ENCODE data around the gene KANK3.
"Not testable (repeated sequence)": the region's sequence is repeated elsewhere in the genome, so short reads cannot be mapped to it uniquely, and the experiment has no call there.

The KANK3 gene

DNA sequence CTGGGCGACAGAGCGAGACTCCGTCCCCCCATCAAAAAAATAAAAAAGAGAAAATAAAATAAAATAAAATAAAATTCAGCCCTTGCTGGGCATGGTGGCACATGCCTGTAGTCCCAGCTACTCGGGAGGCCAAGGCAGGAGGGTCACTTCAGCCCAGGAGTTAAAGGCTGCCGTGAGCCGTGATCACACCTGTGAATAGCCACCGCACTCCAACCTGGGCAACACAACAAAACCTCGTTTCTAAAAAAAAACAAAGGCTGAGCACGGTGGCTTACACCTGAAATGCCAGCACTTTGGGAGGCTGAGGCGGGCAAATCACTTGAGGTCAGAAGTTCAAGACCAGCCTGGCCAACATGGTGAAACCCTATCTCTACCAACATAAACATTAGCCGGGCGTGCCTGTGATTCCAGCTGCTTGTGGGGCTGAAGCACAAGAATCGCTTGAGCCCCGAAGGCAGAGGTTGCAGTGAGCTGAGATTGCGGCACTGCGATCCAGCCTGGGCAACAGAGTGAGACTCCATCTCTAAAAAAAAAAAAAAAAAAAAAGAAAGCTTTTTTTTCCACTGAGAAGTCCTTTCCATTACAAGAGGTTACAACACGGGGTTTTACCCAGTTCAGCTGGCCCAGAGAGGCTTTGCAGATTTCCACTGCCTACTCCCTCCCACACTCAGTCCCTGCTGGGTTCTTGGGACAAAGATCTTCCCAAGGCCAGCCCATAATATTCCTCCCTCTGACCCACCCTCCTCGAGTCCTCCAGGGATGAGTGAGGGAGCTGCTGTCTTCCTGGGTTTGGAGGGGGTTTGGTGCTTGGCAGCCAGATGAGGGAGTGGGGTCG, 27.3 kb upstream of the KANK3 start:
- no peak for DNase-seq

DNA sequence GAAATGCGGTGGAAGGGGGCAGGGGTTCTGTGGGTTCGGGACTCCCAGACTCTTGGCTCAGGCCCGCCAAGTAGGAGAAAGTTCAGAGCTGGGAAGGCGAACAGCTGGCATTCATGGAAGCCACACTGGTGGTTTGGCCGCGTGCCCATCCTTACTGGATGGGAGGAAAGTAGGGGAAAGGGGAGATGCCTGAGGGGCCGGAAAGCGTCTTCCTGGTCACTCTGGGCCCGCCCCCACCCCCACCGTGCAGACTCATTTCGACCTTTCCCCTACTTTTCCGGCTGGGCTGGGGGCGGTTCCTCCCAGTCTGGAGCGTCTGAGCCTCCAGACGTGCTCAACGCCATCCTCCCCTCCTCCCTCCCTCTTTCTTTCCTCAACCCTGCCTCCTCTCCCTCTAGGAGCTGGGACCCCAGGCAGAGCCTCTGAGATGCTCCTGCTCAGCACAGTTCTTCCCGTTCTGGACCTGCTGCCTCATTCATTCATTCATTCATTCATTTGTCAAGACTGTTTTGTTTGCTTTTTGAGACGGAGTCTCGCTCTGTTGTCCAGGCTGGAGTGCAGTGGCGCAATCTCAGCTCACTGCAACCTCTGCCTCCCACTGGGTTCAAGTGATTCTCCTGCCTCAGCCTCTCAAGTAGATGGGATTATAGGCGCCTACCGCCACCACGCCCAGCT, 24.4 kb upstream of the KANK3 start:
- DNase-seq = no peak

DNA sequence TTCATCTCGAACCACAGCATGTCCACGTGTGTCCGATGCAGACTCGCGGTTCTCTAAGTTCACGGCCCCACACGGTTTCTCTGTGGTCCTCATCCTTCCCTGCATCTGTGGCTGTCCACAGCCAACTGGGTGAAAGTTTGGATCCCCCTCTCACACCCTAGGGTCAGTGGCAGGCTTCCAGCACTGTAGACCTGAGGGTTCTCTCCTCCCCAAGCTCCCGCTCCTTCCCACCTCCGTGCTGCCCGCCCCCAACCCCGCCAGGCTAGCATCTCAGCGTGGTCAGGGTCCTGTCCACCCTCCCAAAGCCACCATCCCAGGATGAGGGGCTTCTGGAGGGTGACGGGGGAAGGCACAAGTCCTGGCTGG, 23.9 kb upstream of the KANK3 start:
- no peak for DNase-seq

DNA sequence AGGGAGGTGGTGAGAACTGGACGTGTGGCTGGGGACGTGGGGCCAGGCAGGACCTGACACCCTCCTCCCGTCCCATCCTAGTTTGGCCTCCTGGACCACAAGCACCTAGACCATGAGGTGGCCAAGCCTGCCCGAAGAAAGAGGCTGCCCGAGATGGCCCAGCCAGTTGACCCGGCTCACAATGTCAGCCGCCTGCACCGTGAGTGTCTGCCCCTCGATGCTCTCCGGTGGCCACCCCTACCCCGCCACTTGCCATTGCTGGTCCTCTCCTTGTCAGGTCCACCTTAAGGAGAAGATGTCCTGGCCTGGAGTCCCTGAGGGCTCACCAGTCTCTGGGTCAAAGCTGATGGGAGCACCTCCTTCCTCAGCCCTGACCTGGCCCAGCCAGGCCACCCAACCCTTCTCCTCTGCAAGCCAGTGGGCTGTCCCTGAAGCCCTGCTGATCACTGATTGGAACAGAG, 23.1 kb upstream of the KANK3 start:
- no peak for DNase-seq

DNA sequence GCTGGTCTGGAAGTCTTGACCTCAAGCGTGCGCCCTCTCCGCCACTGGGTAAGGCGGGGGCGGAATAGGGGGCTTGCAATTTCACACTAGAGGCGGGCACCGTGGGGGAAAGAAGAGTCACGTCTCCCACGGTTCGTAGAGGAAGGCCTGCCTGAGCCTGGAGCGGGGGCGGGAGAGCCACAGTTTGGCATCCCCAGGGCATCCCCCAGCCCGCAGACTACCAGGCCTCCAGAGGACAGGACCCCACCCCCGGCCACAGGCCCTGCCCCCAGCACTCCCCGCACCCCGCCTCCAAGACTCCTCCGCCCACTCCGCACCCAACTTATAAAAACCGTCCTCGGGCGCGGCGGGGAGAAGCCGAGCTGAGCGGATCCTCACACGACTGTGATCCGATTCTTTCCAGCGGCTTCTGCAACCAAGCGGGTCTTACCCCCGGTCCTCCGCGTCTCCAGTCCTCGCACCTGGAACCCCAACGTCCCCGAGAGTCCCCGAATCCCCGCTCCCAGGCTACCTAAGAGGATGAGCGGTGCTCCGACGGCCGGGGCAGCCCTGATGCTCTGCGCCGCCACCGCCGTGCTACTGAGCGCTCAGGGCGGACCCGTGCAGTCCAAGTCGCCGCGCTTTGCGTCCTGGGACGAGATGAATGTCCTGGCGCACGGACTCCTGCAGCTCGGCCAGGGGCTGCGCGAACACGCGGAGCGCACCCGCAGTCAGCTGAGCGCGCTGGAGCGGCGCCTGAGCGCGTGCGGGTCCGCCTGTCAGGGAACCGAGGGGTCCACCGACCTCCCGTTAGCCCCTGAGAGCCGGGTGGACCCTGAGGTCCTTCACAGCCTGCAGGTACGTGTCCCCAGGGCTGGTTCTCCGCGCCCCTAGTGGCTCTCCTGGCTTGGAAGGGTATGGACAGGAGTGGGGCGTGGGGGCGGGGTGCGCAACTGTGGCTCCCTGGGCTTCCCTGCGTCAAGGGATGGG, 21.0 kb upstream of the KANK3 start, which contains the start of gene ANGPTL4:
Gene ANGPTL4, plus strand, starts transcription at position 353 of the 969 bp plus-strand sequence. Its CDS starts 167 bp downstream, at position 520.
- no peak for DNase-seq

DNA sequence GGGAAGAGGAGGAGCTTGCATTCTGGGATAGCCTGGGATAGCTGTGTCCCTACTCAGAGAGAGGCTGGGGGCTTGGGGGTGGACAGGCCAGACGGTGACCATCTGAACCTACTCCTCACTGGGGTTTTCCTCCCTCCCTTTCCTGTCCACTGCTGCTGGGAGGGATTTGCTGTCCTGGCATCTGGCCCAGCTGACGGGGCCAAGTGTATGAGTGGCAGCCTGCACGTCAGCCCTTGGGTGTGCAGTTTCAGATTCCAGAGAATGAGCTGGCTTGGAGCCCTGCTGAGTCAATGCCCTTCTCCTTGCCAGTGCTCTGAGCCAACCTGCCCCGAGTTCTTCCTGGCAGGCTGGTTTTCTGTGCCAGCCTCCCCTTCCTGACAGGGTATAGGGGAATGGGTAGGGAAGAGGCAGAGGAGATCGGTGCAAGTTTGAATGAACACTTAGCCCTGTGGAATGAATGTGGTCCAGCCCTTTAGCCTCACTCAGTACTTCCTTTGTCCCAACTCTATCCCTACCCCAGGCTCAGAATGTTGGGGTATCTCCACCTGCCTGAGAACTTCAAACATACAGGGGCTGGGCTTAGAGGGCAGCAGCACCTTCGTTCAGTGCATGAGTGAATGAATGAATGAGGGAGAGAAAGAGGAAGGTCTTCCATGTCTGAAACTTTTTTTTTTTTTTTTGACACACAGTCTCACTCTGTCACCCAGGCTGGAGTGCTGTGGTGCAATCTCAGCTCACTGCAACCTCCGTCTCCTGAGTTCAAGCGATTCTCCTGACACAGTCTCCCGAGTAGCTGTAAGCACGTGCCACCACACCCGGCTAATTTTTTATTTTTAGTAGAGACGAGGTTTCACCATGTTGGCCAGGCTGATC, 19.1 kb upstream of the KANK3 start:
- no peak for DNase-seq

DNA sequence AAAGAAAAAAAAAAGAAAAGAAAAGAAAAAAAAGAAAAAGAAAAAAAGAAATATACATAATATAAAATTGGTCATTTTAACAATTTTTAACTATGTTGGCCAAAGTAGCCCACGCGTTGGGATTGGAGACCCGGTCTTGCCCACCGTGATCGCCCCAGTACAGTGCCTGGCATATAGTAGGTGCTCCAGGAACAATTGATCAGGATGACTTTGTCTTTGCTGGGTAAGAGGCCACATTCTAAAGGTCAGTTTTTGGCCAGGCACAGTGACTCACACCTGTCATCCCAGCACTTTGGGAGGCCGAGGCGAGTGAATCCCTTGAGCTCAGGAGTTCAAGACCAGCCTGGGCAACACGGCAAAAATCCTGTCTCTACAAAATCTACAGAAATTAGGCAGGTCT, 17.1 kb upstream of the KANK3 start:
- no peak for DNase-seq

DNA sequence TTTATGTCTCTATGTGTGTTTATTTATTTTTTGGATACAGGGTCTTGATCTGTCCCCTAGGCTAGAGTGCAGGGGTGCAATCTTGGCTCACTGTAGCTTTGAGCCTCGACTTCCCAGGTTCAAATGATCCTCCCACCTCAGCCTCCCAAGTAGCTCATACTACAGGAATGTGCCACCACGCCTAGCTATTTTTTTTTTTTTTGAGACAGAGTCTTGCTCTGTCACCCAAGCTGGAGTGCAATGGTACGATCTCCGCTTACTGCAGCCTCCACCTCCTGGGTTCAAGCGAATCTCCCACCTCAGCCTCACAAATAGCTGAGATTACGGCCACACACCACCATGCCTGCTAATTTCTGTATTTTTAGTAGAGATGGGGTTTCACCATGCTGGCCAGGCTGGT, 15.9 kb upstream of the KANK3 start:
- DNase-seq = no peak

DNA sequence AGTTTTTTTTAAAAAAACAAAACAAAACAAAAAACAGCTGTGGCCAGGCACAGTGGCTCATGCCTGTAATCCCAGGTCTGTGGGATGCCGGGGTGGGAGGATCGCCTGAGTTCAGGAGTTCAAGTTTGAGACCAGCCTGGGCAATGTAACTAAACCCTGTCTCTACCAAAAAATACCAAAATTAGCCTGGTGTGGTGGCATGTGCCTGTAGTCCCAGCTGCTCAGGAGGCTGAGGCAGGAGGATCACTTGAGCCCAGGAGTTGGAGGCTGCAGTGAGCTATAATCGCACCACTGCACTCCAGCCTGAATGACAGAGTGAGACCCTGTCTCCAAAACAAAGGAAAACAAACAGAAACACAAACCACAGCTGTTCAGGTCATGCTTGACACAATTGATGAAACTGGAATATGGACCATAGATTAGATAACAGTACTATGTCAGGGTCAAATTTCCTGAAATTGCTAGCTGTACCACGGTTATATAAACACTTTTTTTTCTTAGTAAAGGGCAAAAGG, 14.0 kb upstream of the KANK3 start:
- no peak for DNase-seq

DNA sequence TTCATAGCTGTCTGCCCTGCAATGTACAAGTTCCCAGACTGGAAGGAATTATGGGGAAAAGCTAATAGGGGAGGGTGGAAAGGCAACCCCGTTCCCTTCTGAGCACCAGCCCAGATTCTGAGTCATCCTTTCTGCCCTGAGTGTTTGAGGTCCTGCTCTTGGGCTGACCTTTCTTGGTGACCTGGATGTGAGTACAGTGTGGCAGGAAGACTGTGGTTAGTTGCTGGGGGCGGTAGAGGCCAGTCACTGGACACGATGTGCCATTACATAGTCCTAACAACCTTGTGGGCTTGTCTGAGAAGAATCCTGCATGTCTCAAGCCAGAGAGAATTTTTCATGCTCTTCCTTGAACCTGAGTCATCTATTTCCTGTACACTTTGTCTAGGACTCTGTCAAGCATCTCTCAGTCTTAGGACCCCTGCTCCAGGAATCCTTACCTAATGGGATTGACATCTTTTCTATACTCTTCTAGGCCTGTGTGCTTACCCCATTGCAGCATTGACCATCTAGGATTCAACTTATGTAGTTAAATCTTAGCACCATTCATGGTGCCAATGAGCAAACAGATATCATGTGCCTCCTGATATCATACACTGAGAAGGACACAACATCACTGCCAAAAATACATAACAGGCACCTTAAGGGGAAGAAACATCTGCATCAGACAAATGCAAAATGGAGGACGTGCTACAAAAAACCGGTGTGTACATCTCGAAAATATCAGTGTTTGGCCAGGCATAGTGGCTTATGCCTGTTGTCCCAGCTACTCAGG, 12.8 kb upstream of the KANK3 start:
- no peak for DNase-seq

DNA sequence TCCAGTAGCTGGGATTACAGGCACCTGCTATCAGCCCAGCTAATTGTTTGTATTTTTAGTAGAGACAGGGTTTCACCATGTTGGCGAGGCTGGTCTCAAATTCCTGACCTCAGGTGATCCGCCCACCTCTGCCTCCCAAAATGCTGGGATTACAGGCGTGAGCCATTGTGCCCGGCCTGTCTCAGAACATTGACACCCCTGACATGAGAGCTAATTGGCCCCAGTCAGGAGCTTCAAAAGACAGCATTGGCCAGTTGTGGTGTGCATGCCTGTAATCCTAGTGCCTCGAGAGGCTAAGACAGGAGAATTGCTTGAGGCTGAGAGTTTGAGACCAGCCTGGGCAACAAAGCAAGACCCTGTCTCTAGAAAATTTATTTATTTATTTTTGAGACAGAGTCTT, 9.8 kb upstream of the KANK3 start:
- DNase-seq = not testable (repeated sequence)

DNA sequence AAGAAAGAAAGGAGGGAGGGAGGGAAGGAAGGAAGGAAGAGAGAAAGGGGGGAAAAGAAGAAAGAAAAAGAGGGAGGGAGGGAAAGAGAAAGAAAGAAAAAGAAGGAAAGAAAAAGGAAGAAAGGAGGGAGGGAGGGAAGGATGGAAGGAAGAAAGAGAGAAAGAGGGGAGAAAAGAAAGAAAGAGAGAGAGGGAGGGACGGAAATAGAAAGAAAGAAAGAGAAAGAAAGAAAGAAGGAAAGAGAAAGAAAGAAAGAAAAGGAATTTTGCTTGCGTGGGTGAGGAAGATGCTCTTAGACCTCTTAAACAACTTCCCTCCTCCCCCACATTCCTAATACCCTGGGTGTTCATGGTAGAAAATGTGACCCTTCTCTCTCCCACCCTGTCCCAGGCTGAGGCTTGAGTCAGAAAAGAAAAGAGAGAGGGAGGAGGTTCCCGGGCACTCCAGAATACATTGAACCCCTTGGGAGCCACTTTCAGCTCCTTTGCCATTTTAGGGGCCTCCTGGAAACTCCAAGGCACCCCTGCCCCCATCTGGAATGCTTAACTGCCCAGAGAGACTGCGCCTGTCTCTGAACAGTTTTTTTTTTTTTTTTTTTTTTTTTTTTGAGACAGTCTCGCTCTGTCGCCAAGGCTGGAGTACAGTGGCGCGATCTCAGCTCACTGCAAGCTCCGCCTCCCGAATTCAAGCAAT, 9.2 kb upstream of the KANK3 start:
- DNase-seq = no peak

DNA sequence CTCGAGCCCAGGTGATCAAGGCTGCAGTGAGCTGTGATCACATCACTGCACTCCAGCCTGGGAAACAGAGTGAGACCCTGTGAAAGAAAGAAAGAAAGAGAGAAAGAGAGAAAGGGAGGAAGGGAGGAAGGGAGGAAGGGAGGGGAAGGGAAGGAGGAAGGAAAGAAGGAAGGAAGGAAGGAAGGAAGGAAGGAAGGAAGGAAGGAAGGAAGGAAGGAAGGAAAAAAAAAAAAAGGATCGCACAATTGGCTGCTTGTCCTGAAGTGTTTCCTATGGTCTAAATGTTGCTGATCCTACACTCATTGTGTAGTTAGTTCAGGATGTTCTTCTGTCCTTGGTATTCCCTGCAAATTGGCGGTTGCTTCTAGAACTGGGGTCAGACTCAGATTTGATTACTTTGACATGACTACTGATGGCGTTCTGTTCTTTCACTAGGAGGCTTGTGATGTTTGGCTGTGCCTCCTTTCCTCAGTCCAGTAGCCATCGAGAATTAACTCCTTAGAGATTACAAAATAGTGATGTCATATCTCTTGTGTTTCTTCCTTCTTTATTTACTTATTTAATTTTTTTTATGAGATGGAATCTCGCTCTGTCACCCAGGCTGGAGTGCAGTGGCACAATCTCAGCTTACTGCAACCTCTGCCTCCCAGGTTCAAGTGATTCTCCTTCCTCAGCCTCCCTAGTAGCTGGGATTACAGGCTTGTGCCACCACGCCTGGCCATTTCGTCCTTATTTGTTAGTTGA, 6.7 kb upstream of the KANK3 start:
- DNase-seq = not testable (repeated sequence)

DNA sequence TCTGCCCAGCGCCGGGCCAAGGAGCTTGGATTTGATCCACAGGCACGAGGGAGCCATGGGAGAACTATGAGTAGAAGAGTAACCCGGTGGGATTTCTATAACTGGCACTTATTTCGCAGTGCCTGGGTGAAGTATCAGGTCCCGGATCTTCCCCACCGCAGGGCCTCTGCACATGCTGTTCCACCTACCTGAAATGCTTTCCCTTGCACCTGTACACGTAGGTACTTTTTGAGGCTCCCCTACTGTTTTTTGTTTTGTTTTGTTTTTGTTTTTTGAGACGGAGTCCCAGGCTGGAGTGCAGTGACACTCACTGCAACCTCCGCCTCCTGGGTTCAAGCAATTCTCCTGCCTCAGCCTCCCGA, 402 bp upstream of the KANK3 start:
- DNase-seq = no peak

DNA sequence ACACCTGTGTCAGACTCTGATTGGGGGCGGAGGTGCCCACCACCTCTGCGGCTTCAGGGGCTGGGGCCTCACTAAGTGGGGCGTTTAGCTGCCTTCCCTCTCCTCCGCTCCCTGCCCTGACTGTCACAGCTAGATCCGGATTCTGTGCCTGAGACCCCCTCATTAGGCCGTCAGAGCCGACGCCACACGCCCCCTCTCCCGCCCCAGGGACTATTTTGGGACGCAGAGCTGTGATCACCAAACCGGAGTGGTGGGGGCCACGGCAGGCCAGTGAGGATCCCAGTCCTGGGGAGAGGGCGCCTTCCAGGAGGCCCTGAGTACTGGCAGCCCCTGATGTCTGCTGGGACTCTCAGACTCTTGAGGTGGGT, 762 bp downstream of the KANK3 start:
- no peak for DNase-seq

DNA sequence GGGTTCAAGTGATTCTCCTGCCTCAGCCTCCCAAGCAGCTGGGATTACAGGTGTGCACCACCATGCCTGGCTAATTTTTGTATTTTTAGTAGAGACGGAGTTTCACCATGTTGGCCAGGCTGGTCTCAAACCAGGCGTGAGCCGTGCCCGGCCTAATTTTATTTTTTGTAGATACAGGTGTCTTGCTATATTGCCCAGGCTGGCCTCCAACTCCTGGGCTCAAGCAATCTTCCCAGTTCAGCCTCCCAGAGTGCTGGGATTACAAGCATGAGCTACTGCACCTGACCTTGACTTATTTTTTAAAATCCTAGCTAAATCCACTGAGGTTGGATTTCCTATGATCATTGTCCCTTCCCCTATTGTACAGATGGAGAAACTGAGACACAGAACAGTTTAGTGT, 1.6 kb downstream of the KANK3 start:
- DNase-seq = not testable (repeated sequence)

DNA sequence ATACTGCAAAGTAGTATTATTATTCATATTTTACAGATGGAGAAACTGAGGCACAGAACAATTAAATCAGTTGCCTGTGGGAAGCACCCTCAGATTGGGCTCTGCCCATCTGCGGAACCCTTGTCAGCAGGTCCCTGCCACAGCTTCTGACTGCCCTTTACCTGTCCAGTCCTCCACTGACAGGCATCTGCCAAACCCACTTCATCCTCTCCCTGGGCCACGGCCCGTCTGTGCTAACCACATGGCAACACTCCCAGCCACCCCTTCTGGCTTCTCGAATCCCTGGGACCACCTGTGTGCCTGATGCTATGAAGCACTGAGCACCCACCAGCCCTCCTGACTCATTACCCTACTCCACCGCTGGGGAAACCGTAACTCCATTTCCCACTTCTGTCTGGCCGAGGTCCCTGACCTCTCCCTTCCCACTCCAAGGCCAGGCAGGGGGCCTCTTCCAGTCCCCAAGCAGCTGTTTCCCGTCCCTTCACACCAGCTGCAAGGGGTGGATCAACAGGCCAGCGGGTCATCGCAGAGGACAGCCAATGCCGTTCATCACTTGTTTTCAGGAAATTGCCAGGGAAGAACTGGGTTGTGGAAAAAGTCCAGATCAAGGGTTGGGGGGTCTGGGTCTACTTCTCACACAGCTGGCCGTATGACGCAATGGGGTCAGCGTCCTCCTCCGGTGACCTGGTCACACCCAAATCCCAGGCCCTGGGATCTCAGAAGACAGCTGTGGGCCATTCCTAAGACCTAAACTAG, 2.5 kb downstream of the KANK3 start:
- no peak for DNase-seq

DNA sequence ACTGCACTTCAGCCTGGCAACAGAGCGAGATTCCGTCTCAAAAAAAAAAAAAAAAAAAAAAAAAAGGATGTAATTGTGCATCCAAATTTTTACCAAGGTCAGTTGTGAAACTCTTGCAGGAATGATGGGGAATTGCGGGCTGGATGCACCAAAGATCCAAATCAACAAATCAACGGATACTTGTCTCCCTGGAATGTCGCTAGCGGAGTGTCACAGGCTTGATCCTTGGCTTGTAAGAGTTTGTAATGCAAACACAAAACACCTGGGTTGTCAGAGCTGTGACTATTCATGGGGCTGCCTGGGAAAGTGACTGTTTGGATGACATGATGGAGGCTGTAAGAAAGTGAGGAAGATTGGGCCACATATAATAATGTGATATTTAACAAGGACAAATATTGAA, 4.2 kb downstream of the KANK3 start:
- no peak for DNase-seq

DNA sequence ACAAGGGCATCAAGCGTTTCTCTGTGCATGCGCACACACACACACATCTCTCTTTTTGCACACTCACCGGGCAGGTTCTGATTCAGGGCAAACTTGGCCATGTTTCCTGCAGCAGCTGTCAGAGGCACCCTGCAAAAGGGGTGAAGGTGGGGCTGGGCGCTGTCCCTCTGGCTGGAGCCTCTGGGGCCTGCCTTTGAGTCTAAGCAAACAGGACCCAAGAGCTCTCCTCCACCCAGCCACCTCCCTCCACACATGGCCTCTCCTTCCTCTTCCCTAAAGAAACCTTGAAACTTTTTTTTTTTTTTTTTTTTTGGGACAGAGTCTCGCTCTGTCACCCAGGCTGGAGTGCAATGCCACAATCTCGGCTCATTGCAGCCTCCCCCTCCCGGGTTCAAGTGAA, 5.3 kb downstream of the KANK3 start:
- DNase-seq = no peak

All from cortex of kidney (tissue), 1 donor.